WTC11 (cell line): Measurements from ENCODE around the gene NCF2. TPM values are rescaled to one million over a fixed set of nuclear protein-coding genes. Genes with fewer than 3 reads are reported as not detected.

ENCODE experiments used
- ATAC-seq: fragments of 200-7000 bp; cut with Tn5 transposase; 2 replicates; pipeline ENCODE4 v1.10.0; 2021; ENCODE audit warnings: mild to moderate bottlenecking, moderate library complexity
- CTCF ChIA-PET: fragments of 300-600 bp; sonication (Branson Sonifier 250); formaldehyde crosslinking; loops from one replicate; lab custom pipeline; 2021; ENCODE audit warnings: antibody characterized with exemption; lab: Charles Lee
- POLR2A ChIA-PET: fragments of 350-600 bp; sonication (Branson Sonifier 250); formaldehyde crosslinking; loops from one replicate; lab custom pipeline; 2021; ENCODE audit warnings: antibody characterized with exemption; lab: Charles Lee
- DNase-seq: peaks from one replicate; pipeline ENCODE4 v3.0.0; 2021; ENCODE audit warnings: low spot score
- H3K27ac Mint-ChIP-seq: 2 replicates; pipeline ENCODE4 v1.8.0; 2021; ENCODE audit warnings: mixed read lengths
- H3K27me3 Mint-ChIP-seq: 2 replicates; pipeline ENCODE4 v1.8.0; 2021; ENCODE audit warnings: low read depth, mild to moderate bottlenecking, moderate library complexity, mixed read lengths
- H3K36me3 Mint-ChIP-seq: 2 replicates; pipeline ENCODE4 v1.8.0; 2021; ENCODE audit warnings: mixed read lengths
- H3K4me1 Mint-ChIP-seq: 2 replicates; pipeline ENCODE4 v1.8.0; 2022; ENCODE audit warnings: mixed read lengths
- H3K4me3 Mint-ChIP-seq: 2 replicates; pipeline ENCODE4 v1.8.0; 2021; ENCODE audit warnings: mild to moderate bottlenecking, moderate library complexity, mixed read lengths
- H3K9me3 Mint-ChIP-seq: 2 replicates; pipeline ENCODE4 v1.8.0; 2021; ENCODE audit warnings: mixed read lengths
- ATF1 ChIP-seq: sonication (generic); formaldehyde crosslinking; IDR thresholded peaks from 2 replicates; pipeline ENCODE4 v1.8.1; 2023; ENCODE audit warnings: mild to moderate bottlenecking, moderate library complexity, missing genetic modification reagents
- GTF2I ChIP-seq: fragments of 250-450 bp; sonication (Bioruptor Pico); conservative IDR thresholded peaks from 2 replicates; pipeline ENCODE4 v1.4.0; 2021; ENCODE audit warnings: mild to moderate bottlenecking
- JUN ChIP-seq: sonication (generic); formaldehyde crosslinking; IDR thresholded peaks from 2 replicates; pipeline ENCODE4 v1.8.0; 2023; ENCODE audit warnings: mild to moderate bottlenecking, missing genetic modification reagents
- MXD4 ChIP-seq: fragments of 250-450 bp; sonication (Bioruptor Pico); IDR thresholded peaks from 2 replicates; pipeline ENCODE4 v1.8.0; 2021; ENCODE audit warnings: mild to moderate bottlenecking, moderate library complexity, borderline replicate concordance
- NR2C2 ChIP-seq: sonication (generic); formaldehyde crosslinking; IDR thresholded peaks from 2 replicates; pipeline ENCODE4 v1.8.0; 2022; ENCODE audit warnings: mild to moderate bottlenecking, missing genetic modification reagents
- SMAD4 ChIP-seq: sonication (generic); formaldehyde crosslinking; IDR thresholded peaks from 2 replicates; pipeline ENCODE4 v1.8.0; 2022; ENCODE audit warnings: mild to moderate bottlenecking, missing genetic modification reagents
- SP1 ChIP-seq: sonication (generic); formaldehyde crosslinking; conservative IDR thresholded peaks from 2 replicates; pipeline ENCODE4 v1.8.1; 2022; ENCODE audit warnings: missing genetic modification reagents
- ZNF121 ChIP-seq: sonication (generic); formaldehyde crosslinking; IDR thresholded peaks from 2 replicates; pipeline ENCODE4 v1.8.0; 2023; ENCODE audit warnings: missing genetic modification reagents
- ZNF263 ChIP-seq: sonication (generic); formaldehyde crosslinking; IDR thresholded peaks from 2 replicates; pipeline ENCODE4 v1.8.1; 2022; ENCODE audit warnings: low read depth, mild to moderate bottlenecking, moderate library complexity, missing genetic modification reagents
- ZNF396 ChIP-seq: fragments of 250-450 bp; sonication (Bioruptor Pico); IDR thresholded peaks from 2 replicates; pipeline ENCODE4 v1.8.0; 2021; ENCODE audit warnings: mild to moderate bottlenecking, moderate library complexity, borderline replicate concordance
- ZNF416 ChIP-seq: fragments of 250-450 bp; sonication (Bioruptor Pico); IDR thresholded peaks from 2 replicates; pipeline ENCODE4 v1.9.0; 2021; ENCODE audit warnings: mild to moderate bottlenecking, inconsistent platforms
- total RNA-seq: library from RNA; stranded (reverse); gene quantifications from 3 replicates; pipeline ENCODE4 v1.2.3, GENCODE V29; 2021
- TF ChIP-seq, protein P1 (sequence below): sonication (generic); formaldehyde crosslinking; IDR thresholded peaks from 2 replicates; pipeline ENCODE4 v1.8.0; 2022; ENCODE audit warnings: mild to moderate bottlenecking, missing genetic modification reagents
- TF ChIP-seq, protein P2 (sequence below): sonication (generic); formaldehyde crosslinking; conservative IDR thresholded peaks from 2 replicates; pipeline ENCODE4 v1.8.1; 2022; ENCODE audit warnings: mild to moderate bottlenecking, missing genetic modification reagents
- TF ChIP-seq, protein P3 (sequence below): fragments of 200-600 bp; IDR thresholded peaks from 2 replicates; pipeline ENCODE4 v1.8.0; 2022; ENCODE audit warnings: antibody characterized with exemption
- TF ChIP-seq, protein P4 (sequence below): sonication (generic); formaldehyde crosslinking; IDR thresholded peaks from 2 replicates; pipeline ENCODE4 v1.8.1; 2023; ENCODE audit warnings: mild to moderate bottlenecking, missing genetic modification reagents, moderate library complexity
- TF ChIP-seq, protein P5 (sequence below): fragments of 250-450 bp; sonication (Bioruptor Pico); IDR thresholded peaks from 2 replicates; pipeline ENCODE4 v1.9.0; 2021; ENCODE audit warnings: mild to moderate bottlenecking, borderline replicate concordance
- TF ChIP-seq, protein P6 (sequence below): sonication (generic); formaldehyde crosslinking; IDR thresholded peaks from 2 replicates; pipeline ENCODE4 v1.8.0; 2022; ENCODE audit warnings: missing genetic modification reagents

Gene NCF2
- total RNA-seq, 1 experiment from 2014 or later = 0.52 TPM

DNA sequence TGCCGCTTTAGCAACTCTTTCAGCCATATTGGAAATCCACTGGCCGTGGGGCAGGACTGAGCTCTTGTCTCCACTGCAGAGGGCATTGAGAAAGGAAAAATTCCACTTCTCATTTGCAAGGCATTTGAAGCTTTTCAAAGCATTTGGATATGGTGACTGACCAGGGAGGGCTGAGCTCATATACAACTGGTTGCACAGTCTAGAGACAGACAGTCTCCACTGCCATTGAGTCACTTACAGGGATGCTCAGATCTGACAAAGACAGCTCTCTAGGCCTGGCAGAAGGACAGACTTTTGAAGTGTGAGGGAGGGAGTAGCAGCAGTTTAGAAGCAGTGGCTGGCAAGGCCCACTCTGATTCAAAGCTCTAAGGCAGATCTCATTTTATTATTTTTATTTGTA, 24.2 kb downstream of the NCF2 start:
- no peaks in the 10 kb centered on the region for H3K9me3 Mint-ChIP-seq
- H3K27ac Mint-ChIP-seq = no peak overlapping the region
- no peaks in the 10 kb centered on the region for H3K36me3 Mint-ChIP-seq
- H3K4me1 Mint-ChIP-seq = no peaks in the 10 kb centered on the region
- no peak for DNase-seq
- ATAC-seq = no peak
- H3K4me3 Mint-ChIP-seq = no peak overlapping the region
- H3K27me3 Mint-ChIP-seq = no peaks in the 10 kb centered on the region
- TF ChIP-seq ZNF263 (CRISPR knock-in tag) = no peak
- no peak for TF ChIP-seq ATF1 (CRISPR knock-in tag)
- TF ChIP-seq, protein P1, sequence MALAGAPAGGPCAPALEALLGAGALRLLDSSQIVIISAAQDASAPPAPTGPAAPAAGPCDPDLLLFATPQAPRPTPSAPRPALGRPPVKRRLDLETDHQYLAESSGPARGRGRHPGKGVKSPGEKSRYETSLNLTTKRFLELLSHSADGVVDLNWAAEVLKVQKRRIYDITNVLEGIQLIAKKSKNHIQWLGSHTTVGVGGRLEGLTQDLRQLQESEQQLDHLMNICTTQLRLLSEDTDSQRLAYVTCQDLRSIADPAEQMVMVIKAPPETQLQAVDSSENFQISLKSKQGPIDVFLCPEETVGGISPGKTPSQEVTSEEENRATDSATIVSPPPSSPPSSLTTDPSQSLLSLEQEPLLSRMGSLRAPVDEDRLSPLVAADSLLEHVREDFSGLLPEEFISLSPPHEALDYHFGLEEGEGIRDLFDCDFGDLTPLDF (CRISPR knock-in tag) = no peak
- TF ChIP-seq SMAD4 (CRISPR knock-in tag) = no peak
- no peak for TF ChIP-seq JUN (CRISPR knock-in tag)
- TF ChIP-seq SP1 (CRISPR knock-in tag) = no peak
- no peak for TF ChIP-seq MXD4 (CRISPR knock-in tag)
- CTCF ChIA-PET = interaction anchor here (0.5 to 1.6 kb wide), 3 partner anchors 43 to 284 kb away, joined by 3 to 5 read pairs (median 3); no protein-coding TSS in a partner anchor
- POLR2A ChIA-PET = no interaction called here

DNA sequence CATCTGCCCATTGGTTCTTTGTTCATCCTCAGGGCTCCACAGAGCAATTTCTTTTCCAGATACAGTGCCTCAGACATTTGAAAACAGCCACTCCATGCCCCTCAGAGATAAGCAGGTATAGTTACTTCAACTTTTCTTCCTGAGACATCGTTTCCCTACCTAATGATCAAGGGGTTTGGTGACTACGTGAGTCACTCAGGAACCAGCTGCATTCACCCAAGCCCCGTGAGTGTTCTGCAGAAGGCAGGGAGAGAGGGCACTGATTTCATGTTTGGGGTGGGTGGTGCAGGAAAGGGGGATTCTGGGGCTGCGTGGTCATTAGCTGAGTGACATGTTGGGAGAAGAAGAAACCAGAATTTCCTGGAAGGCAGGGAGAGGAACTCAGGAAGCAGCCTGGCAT, 25.0 kb downstream of the NCF2 start:
- ChIA-PET POLR2A (no interaction called here), CTCF (interaction anchor here (1.0 to 1.6 kb wide), 2 partner anchors 44 to 283 kb away, joined by 3 to 5 read pairs; no protein-coding TSS in a partner anchor)
- no peak overlapping the region for H3K27ac Mint-ChIP-seq
- TF ChIP-seq, protein P2, sequence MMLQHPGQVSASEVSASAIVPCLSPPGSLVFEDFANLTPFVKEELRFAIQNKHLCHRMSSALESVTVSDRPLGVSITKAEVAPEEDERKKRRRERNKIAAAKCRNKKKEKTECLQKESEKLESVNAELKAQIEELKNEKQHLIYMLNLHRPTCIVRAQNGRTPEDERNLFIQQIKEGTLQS = no peak
- no peak for TF ChIP-seq ZNF263 (CRISPR knock-in tag)
- TF ChIP-seq, protein P3, sequence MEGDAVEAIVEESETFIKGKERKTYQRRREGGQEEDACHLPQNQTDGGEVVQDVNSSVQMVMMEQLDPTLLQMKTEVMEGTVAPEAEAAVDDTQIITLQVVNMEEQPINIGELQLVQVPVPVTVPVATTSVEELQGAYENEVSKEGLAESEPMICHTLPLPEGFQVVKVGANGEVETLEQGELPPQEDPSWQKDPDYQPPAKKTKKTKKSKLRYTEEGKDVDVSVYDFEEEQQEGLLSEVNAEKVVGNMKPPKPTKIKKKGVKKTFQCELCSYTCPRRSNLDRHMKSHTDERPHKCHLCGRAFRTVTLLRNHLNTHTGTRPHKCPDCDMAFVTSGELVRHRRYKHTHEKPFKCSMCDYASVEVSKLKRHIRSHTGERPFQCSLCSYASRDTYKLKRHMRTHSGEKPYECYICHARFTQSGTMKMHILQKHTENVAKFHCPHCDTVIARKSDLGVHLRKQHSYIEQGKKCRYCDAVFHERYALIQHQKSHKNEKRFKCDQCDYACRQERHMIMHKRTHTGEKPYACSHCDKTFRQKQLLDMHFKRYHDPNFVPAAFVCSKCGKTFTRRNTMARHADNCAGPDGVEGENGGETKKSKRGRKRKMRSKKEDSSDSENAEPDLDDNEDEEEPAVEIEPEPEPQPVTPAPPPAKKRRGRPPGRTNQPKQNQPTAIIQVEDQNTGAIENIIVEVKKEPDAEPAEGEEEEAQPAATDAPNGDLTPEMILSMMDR = no peak
- DNase-seq (no peak), ATAC-seq (no peak)
- H3K4me3 Mint-ChIP-seq = no peak overlapping the region
- no peaks in the 10 kb centered on the region for H3K27me3 Mint-ChIP-seq
- no peaks in the 10 kb centered on the region for H3K36me3 Mint-ChIP-seq
- H3K9me3 Mint-ChIP-seq = no peaks in the 10 kb centered on the region
- H3K4me1 Mint-ChIP-seq = no peaks in the 10 kb centered on the region

DNA sequence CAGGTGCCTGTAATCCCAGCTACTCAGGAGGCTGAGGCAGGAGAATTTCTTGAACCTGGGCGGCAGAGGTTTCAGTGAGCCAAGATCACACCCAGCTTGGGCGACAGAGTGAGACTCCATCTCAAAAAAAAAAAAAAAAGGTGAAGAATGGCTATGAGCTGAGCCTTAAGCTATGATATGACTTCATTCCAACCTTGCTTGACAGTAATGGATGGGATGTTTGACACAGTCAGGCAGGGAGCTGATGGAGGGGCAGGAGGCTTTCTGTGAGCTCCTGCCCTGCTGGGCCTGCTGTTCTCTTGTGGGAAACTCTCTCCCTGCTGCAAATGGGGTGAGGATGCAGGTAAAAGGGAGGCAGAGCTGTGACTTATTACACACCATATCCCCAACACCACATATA, 27.6 kb downstream of the NCF2 start:
- H3K4me1 Mint-ChIP-seq = no peaks in the 10 kb centered on the region
- no peaks in the 10 kb centered on the region for H3K27me3 Mint-ChIP-seq
- ATAC-seq (no peak), DNase-seq (no peak)
- H3K9me3 Mint-ChIP-seq = no peaks in the 10 kb centered on the region
- H3K36me3 Mint-ChIP-seq = no peaks in the 10 kb centered on the region
- ChIA-PET POLR2A (interaction anchor here (1.4 kb wide), 1 partner anchor 17 kb away, joined by 3 read pairs; no protein-coding TSS in a partner anchor), CTCF (interaction anchor here (0.8 to 2.1 kb wide), 7 partner anchors 15 to 328 kb away, joined by 3 to 8 read pairs (median 4); no protein-coding TSS in a partner anchor)
- H3K4me3 Mint-ChIP-seq = no peak overlapping the region
- H3K27ac Mint-ChIP-seq = no peak overlapping the region
- no peak for TF ChIP-seq JUN (CRISPR knock-in tag)
- TF ChIP-seq, protein P4, sequence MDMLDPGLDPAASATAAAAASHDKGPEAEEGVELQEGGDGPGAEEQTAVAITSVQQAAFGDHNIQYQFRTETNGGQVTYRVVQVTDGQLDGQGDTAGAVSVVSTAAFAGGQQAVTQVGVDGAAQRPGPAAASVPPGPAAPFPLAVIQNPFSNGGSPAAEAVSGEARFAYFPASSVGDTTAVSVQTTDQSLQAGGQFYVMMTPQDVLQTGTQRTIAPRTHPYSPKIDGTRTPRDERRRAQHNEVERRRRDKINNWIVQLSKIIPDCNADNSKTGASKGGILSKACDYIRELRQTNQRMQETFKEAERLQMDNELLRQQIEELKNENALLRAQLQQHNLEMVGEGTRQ (CRISPR knock-in tag) = no peak

DNA sequence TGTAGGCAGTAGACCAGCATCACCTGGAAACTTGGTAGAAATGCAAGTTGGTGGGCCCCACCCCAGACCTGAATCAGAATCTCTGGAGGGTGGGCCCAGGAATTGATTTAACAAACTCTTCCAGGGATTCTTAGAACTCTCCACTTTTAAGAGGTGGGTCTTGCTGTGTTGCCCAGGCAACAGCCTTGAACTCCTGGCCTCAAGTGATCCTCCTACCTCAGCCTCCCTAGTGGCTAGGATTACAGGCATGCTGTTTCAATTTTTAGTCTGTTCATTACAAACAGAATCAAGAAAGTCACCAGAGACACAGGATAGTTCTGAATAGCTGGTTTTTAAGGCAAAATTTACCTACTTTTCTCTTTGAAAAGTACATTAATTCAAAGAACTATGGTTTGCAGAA, 31.2 kb downstream of the NCF2 start:
- H3K36me3 Mint-ChIP-seq = no peaks in the 10 kb centered on the region
- CTCF ChIA-PET = no interaction called here
- TF ChIP-seq, protein P5, sequence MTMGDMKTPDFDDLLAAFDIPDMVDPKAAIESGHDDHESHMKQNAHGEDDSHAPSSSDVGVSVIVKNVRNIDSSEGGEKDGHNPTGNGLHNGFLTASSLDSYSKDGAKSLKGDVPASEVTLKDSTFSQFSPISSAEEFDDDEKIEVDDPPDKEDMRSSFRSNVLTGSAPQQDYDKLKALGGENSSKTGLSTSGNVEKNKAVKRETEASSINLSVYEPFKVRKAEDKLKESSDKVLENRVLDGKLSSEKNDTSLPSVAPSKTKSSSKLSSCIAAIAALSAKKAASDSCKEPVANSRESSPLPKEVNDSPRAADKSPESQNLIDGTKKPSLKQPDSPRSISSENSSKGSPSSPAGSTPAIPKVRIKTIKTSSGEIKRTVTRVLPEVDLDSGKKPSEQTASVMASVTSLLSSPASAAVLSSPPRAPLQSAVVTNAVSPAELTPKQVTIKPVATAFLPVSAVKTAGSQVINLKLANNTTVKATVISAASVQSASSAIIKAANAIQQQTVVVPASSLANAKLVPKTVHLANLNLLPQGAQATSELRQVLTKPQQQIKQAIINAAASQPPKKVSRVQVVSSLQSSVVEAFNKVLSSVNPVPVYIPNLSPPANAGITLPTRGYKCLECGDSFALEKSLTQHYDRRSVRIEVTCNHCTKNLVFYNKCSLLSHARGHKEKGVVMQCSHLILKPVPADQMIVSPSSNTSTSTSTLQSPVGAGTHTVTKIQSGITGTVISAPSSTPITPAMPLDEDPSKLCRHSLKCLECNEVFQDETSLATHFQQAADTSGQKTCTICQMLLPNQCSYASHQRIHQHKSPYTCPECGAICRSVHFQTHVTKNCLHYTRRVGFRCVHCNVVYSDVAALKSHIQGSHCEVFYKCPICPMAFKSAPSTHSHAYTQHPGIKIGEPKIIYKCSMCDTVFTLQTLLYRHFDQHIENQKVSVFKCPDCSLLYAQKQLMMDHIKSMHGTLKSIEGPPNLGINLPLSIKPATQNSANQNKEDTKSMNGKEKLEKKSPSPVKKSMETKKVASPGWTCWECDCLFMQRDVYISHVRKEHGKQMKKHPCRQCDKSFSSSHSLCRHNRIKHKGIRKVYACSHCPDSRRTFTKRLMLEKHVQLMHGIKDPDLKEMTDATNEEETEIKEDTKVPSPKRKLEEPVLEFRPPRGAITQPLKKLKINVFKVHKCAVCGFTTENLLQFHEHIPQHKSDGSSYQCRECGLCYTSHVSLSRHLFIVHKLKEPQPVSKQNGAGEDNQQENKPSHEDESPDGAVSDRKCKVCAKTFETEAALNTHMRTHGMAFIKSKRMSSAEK (CRISPR knock-in tag) = no peak
- peak; percentile 48; the same call in 1 of the 2 replicates for TF ChIP-seq ZNF121 (CRISPR knock-in tag)
- no peak for TF ChIP-seq NR2C2 (CRISPR knock-in tag)
- TF ChIP-seq, protein P6, sequence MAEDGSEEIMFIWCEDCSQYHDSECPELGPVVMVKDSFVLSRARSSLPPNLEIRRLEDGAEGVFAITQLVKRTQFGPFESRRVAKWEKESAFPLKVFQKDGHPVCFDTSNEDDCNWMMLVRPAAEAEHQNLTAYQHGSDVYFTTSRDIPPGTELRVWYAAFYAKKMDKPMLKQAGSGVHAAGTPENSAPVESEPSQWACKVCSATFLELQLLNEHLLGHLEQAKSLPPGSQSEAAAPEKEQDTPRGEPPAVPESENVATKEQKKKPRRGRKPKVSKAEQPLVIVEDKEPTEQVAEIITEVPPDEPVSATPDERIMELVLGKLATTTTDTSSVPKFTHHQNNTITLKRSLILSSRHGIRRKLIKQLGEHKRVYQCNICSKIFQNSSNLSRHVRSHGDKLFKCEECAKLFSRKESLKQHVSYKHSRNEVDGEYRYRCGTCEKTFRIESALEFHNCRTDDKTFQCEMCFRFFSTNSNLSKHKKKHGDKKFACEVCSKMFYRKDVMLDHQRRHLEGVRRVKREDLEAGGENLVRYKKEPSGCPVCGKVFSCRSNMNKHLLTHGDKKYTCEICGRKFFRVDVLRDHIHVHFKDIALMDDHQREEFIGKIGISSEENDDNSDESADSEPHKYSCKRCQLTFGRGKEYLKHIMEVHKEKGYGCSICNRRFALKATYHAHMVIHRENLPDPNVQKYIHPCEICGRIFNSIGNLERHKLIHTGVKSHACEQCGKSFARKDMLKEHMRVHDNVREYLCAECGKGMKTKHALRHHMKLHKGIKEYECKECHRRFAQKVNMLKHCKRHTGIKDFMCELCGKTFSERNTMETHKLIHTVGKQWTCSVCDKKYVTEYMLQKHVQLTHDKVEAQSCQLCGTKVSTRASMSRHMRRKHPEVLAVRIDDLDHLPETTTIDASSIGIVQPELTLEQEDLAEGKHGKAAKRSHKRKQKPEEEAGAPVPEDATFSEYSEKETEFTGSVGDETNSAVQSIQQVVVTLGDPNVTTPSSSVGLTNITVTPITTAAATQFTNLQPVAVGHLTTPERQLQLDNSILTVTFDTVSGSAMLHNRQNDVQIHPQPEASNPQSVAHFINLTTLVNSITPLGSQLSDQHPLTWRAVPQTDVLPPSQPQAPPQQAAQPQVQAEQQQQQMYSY (CRISPR knock-in tag) = no peak
- 0 out of 2 replicates have a peak, but pooled peaks have one; percentile 4 for TF ChIP-seq GTF2I (CRISPR knock-in tag)
- no peak for TF ChIP-seq JUN (CRISPR knock-in tag)
- no peak for TF ChIP-seq ZNF396
- TF ChIP-seq ZNF416 (CRISPR knock-in tag) = no peak

More for the DNA sequence above, 31.2 kb downstream of the NCF2 start:
- no peak for ATAC-seq
- POLR2A ChIA-PET = no interaction called here
- Mint-ChIP-seq H3K27ac (no peak overlapping the region), H3K4me1 (no peaks in the 10 kb centered on the region), H3K4me3 (no peak overlapping the region), H3K27me3 (no peaks in the 10 kb centered on the region), H3K9me3 (no peaks in the 10 kb centered on the region)
- DNase-seq = no peak
